Tibial nerve (tissue), 3 donors: ENCODE measurements around the gene TRMU.

Experiments
- CTCF ChIP-seq, 5 experiments: fragments of 200-600 bp in 3 of 5; fragments of 450-650 bp in 2 of 5; sonication (generic) in 3 of 5; IDR thresholded peaks; one replicate each; pipeline ENCODE4 v1.5.1; 2016 to 2019; ENCODE audit warnings: antibody characterized with exemption in 5 of 5, mild to moderate bottlenecking in 3 of 5, moderate library complexity in 2 of 5
- POLR2A ChIP-seq, 2 donors: fragments of 450-650 bp; IDR thresholded peaks; one replicate each; pipeline ENCODE4 v1.6.1; 2017; ENCODE audit warnings: antibody characterized with exemption in 2 of 2, mild to moderate bottlenecking in 2 of 2, moderate library complexity in 2 of 2

GRCh38 chr22:46287873-46288751 lies 47.4 kb upstream of the TRMU start:
- TF ChIP-seq CTCF (IDR thresholded peaks at IDR 0.05) = no peak
- no peak for TF ChIP-seq POLR2A (IDR thresholded peaks at IDR 0.05)
